ENCODE measurements around the gene SPRR2B.
A peak's percentile ranks its signal among the peaks of the same experiment; 100 is the strongest.
"Not testable (repeated sequence)": the region's sequence is repeated elsewhere in the genome, so short reads cannot be mapped to it uniquely, and the experiment has no call there.

SPRR2B gene

DNA sequence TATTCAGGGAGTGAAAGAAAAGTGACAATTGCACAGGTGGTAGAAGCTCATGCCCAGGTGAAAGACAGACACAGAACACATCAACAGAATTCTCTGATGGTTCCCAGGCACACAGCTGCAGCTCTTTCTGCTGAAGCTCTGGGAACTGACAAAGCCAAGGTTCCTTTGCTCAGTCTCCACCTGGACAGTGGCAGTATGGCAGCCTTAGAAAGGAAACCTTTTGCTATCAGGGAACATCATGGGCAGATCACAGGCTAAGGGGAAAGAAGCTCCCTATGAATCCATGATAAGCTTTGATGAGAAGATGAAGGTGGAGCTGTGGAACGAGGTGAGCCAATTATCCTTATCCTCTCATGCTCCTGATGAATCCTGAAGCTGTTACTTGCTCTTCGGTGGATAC lies 1.2 kb downstream of the SPRR2B start:
- no peak for DNase-seq (ENCODE audit: low read depth in 1 of 2, low spot score in 1 of 2)
- in situ Hi-C loops (cut with HindIII; ENCODE audit: low pct_unique_long_range_greater_than_20kb, low sequenced_read_pairs): no loop called here
- TF ChIP-seq JUND (IDR thresholded peaks at IDR 0.05; ENCODE audit: low read depth): no peak

GRCh38 chr1:153058826-153059784 lies 12.3 kb downstream of the SPRR2B start:
- in situ Hi-C loops (cut with HindIII; ENCODE audit: low pct_unique_long_range_greater_than_20kb, low sequenced_read_pairs): no loop called here
- DNase-seq (ENCODE audit: low read depth in 1 of 2, low spot score in 1 of 2): no peak
- no peak for TF ChIP-seq JUND (IDR thresholded peaks at IDR 0.05; ENCODE audit: low read depth)

- DNase-seq (ENCODE audit: low read depth in 1 of 2, low spot score in 1 of 2): peak in 1 of 2 experiments; percentile 22
- no peak for TF ChIP-seq JUND (IDR thresholded peaks at IDR 0.05; ENCODE audit: low read depth)
Measured at GRCh38 chr1:153058154-153058553, 13.3 kb downstream of the SPRR2B start.

DNA sequence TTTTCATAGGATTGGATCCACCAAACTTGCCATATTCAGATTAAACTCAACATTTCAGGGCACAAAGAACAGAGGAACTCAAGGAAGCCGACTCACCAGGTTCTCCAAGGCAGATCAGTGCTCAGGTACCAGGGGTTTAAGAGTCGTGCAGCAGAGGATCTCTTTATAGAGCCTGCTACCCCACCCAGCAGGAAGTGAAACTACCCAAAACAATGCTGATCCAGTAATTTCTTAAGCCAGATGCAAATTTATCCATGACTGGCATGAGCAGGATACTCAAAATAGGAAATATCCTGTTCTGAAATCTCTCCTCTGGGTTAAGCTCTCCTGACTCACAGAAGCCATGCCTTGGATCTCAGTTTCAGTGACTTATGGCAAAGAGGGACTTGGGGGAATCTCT lies 14.0 kb downstream of the SPRR2B start, which contains the start of gene SPRR2A:
SPRR2A (minus strand) TSS at position 138 of the 400 bp plus-strand sequence. CDS start 777 bp downstream, outside the sequence.
- TF ChIP-seq JUND (IDR thresholded peaks at IDR 0.05; ENCODE audit: low read depth): no peak
- no peak for DNase-seq (ENCODE audit: low read depth in 1 of 2, low spot score in 1 of 2)
- in situ Hi-C loops (cut with HindIII; ENCODE audit: low pct_unique_long_range_greater_than_20kb, low sequenced_read_pairs): no loop called here

More at GRCh38 chr1:153058154-153058553, 13.3 kb downstream of the SPRR2B start:
- in situ Hi-C loops (cut with HindIII; ENCODE audit: low pct_unique_long_range_greater_than_20kb, low sequenced_read_pairs): no loop called here

DNA sequence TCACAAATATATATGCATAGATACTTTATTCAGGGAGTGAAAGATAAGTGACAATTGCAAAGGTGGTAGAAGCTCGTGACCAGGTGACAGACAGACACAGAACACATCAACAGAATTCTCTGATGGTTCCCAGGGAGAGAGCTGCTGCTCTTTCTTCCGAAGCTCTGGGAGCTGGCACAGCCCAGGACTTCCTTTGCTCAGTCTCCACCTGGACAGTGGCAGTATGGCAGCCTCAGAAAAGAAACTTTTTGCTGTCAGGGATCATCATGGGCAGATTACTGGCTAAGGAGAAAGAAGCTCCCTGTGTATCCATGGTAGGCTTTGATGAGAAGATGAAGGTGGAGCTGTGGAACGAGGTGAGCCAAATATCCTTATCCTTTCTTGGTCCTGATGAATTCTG lies 15.3 kb downstream of the SPRR2B start:
- DNase-seq (ENCODE audit: low read depth in 1 of 2, low spot score in 1 of 2); in situ Hi-C loops (cut with HindIII; ENCODE audit: low pct_unique_long_range_greater_than_20kb, low sequenced_read_pairs): not testable (repeated sequence)

GRCh38 chr1:153049211-153049610 lies 22.2 kb downstream of the SPRR2B start:
- in situ Hi-C loops (cut with HindIII; ENCODE audit: low pct_unique_long_range_greater_than_20kb, low sequenced_read_pairs): no loop called here
- no peak for TF ChIP-seq JUND (IDR thresholded peaks at IDR 0.05; ENCODE audit: low read depth)
- DNase-seq (ENCODE audit: low read depth in 1 of 2, low spot score in 1 of 2): no peak

- in situ Hi-C loops (cut with HindIII; ENCODE audit: low pct_unique_long_range_greater_than_20kb, low sequenced_read_pairs): no loop called here
- DNase-seq (ENCODE audit: low read depth in 1 of 2, low spot score in 1 of 2): no peak
- TF ChIP-seq JUND (IDR thresholded peaks at IDR 0.05; ENCODE audit: low read depth): no peak
Measured at GRCh38 chr1:153040950-153041631, 30.3 kb downstream of the SPRR2B start, which contains the start of gene SPRR2D. TSS of gene SPRR2D (minus strand) at chr1:153041120. CDS start at chr1:153040346, 774 bp downstream.

DNA sequence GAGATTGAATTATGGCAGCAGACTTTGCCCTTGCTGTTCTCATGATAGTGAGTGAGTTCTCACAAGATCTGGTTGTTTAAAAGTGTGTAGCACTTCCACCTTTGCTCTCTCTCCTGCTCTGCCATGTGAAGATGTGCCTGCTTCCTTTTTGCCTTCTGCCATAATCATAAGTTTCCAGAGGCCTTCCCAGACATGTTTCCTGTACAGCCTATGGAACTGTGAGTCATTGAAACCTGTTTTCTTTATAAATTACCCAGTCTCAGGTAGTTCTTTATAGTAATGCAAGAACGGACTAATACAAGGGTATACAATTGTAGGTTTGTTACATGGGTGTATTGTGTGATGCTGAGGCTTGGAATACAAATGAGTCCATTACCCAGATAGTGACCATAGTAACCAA lies 36.2 kb downstream of the SPRR2B start:
- DNase-seq (ENCODE audit: low read depth in 1 of 2, low spot score in 1 of 2): no peak
- TF ChIP-seq JUND (IDR thresholded peaks at IDR 0.05; ENCODE audit: low read depth): no peak
- in situ Hi-C loops (cut with HindIII; ENCODE audit: low pct_unique_long_range_greater_than_20kb, low sequenced_read_pairs): no loop called here

DNA sequence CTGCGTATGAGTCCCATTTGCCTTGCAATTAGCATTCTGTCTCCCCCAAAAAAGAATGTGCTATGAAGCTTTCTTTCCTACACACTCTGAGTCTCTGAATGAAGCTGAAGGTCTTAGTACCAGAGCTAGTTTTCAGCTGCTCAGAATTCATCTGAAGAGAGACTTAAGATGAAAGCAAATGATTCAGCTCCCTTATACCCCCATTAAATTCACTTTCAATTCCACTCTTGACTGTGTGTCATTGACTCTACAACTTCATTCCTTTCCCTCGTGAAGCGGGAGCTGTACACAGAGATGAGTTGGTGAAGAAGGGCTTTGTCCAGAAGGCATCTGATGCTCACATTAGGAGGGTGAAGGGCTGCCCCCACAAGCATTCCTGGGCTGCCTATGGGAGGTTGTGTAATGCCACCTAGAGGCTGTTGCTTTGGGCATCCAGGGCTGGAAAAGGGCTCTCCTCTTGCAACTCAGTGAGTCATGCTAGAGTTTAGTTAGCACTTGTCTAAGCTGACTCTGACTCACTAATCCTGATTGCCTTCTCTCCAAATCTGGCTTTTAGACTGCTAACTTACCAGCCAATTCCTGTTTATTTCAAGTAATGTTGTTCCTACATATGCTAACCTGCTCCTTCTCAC lies 38.6 kb downstream of the SPRR2B start:
- TF ChIP-seq JUND (IDR thresholded peaks at IDR 0.05; ENCODE audit: low read depth): no peak
- peak in 1 of 2 experiments; percentile 43 for DNase-seq (ENCODE audit: low read depth in 1 of 2, low spot score in 1 of 2)
- in situ Hi-C loops (cut with HindIII; ENCODE audit: low pct_unique_long_range_greater_than_20kb, low sequenced_read_pairs): no loop called here

DNA sequence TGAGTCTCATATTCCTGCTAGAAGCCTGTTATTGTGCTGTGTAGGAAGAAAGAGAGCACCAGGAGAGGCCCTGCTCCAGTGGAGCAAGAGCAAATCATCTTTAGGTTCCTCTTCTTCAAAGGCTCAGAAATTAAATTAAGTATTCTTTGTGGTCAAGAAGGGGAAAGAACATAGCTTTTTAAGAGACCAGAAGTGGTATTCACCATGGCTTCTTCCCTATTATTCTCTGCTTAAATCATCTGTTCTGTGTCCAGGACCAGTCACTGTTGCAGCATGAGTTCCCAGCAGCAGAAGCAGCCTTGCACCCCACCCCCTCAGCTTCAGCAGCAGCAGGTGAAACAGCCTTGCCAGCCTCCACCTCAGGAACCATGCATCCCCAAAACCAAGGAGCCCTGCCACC lies 39.3 kb downstream of the SPRR2B start:
- in situ Hi-C loops (cut with HindIII; ENCODE audit: low pct_unique_long_range_greater_than_20kb, low sequenced_read_pairs): no loop called here
- DNase-seq (ENCODE audit: low read depth in 1 of 2, low spot score in 1 of 2): no peak
- no peak for TF ChIP-seq JUND (IDR thresholded peaks at IDR 0.05; ENCODE audit: low read depth)

DNA sequence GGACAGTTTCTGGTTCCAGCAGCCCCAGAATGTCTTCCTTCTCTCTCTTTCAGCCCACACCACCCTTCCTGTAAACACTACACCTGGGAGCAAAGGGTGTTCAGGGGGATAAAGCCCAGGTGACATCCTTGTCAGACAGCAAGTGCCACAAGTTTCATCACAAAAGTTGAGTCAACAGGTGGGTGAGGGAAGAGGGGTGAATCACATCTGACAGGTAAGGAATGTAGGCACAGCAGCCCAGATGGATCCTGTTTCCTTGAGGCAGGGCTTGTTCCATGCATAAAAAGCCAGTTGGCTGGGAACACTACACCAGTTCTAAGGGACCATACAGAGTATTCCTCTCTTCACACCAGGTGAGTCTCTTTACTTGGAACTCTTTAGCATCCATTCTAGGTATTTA lies 40.5 kb downstream of the SPRR2B start, which contains the start of gene SPRR1B:
SPRR1B (plus strand) TSS at position 309 of the 400 bp plus-strand sequence. CDS start 1,143 bp downstream, outside the sequence.
- no peak for TF ChIP-seq JUND (IDR thresholded peaks at IDR 0.05; ENCODE audit: low read depth)
- DNase-seq (ENCODE audit: low read depth in 1 of 2, low spot score in 1 of 2): peak in 1 of 2 experiments; percentile 8
- in situ Hi-C loops (cut with HindIII; ENCODE audit: low pct_unique_long_range_greater_than_20kb, low sequenced_read_pairs): no loop called here

DNA sequence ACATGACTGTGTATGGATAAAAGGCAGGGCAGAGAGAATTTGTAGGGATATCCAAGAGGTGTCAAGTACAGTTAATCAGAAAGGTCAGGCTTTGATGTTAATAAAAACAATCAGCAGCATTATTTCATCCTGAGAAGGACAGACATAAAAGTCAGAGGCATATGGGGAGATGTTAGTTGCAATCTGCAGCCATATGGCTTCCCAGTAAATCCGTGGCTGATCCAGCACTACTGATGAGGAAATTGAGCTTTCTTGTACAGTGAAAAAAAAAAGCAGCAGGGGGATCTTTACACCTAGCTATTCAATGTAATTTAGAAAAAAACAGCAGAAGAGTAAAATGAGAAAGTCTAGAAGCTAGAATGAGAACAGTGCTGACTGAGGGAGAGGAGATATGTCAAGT lies 42.6 kb downstream of the SPRR2B start:
- in situ Hi-C loops (cut with HindIII; ENCODE audit: low pct_unique_long_range_greater_than_20kb, low sequenced_read_pairs): no loop called here
- no peak for TF ChIP-seq JUND (IDR thresholded peaks at IDR 0.05; ENCODE audit: low read depth)
- no peak for DNase-seq (ENCODE audit: low read depth in 1 of 2, low spot score in 1 of 2)
